HL-60 (cell line): ENCODE results near the gene TSC22D1.

Experiments used
- DNase-seq, 2 experiments: peaks; one replicate each; pipeline ENCODE4 v3.0.0-alpha.2; 2010 to 2020; ENCODE audit warnings: low read depth in 1 of 2, low spot score in 1 of 2
- H3K27ac ChIP-seq: fragments of 250-450 bp; sonication (Bioruptor Pico); replicated peaks from 2 replicates; pipeline ENCODE4 v1.5.1; 2020; ENCODE audit warnings: mild to moderate bottlenecking, moderate library complexity
- H3K27me3 ChIP-seq: fragments of 250-450 bp; sonication (Bioruptor Pico); 2 replicates; pipeline ENCODE4 v1.5.1; 2021; ENCODE audit warnings: mild to moderate bottlenecking, moderate library complexity; ENCODE audit not compliant: insufficient read depth, poor library complexity, severe bottlenecking
- H3K4me3 ChIP-seq: replicated peaks from 2 replicates; pipeline ENCODE4 v1.5.1; 2011; ENCODE audit warnings: mild to moderate bottlenecking, control low read depth, low read length; ENCODE audit not compliant: insufficient read depth
- CTCF ChIP-seq: IDR thresholded peaks from one replicate; pipeline ENCODE4 v1.5.1; 2011; ENCODE audit warnings: low read length, control low read depth, inconsistent platforms; ENCODE audit not compliant: insufficient read depth
- GABPA ChIP-seq: IDR thresholded peaks from 2 replicates; pipeline ENCODE4 v1.6.1; 2012; ENCODE audit warnings: low read depth
- POLR2AphosphoS5 ChIP-seq: IDR thresholded peaks from 2 replicates; pipeline ENCODE4 v1.6.1; 2012; ENCODE audit warnings: low read depth
- REST ChIP-seq: IDR thresholded peaks from 2 replicates; pipeline ENCODE4 v1.6.1; 2012; ENCODE audit warnings: low read depth; ENCODE audit not compliant: insufficient replicate concordance
- SPI1 ChIP-seq: IDR thresholded peaks from 2 replicates; pipeline ENCODE4 v1.6.1; 2012; ENCODE audit warnings: low read depth, mild to moderate bottlenecking, borderline replicate concordance

TSC22D1 gene

GRCh38 chr13:44398606-44399005, 177.5 kb downstream of the TSC22D1 start:
- TF ChIP-seq SPI1: no peak
- H3K27ac ChIP-seq: no peak overlapping the region
- peaks cover 4% of the 10 kb centered on the region for H3K27me3 ChIP-seq
- DNase-seq: no peak
- no peak overlapping the region for H3K4me3 ChIP-seq

GRCh38 chr13:44397766-44398223, 178.3 kb downstream of the TSC22D1 start:
- H3K27me3 ChIP-seq: peaks cover 7% of the 10 kb centered on the region
- DNase-seq: no peak
- H3K4me3 ChIP-seq: no peak overlapping the region
- TF ChIP-seq POLR2AphosphoS5: no peak
- no peak for TF ChIP-seq SPI1
- no peak for TF ChIP-seq CTCF
- no peak for TF ChIP-seq REST
- no peak for TF ChIP-seq GABPA
- no peak overlapping the region for H3K27ac ChIP-seq

GRCh38 chr13:44396701-44397580, 179.2 kb downstream of the TSC22D1 start:
- Histone ChIP-seq H3K4me3 (no peak overlapping the region), H3K27me3 (peaks cover 7% of the 10 kb centered on the region), H3K27ac (no peak overlapping the region)
- TF ChIP-seq CTCF: no peak
- TF ChIP-seq POLR2AphosphoS5: no peak
- TF ChIP-seq REST: no peak
- TF ChIP-seq SPI1: no peak
- no peak for TF ChIP-seq GABPA
- no peak for DNase-seq

GRCh38 chr13:44395976-44396694, 180.0 kb downstream of the TSC22D1 start:
- TF ChIP-seq REST (no peak), CTCF (no peak), SPI1 (no peak), POLR2AphosphoS5 (no peak), GABPA (no peak)
- no peak overlapping the region for H3K27ac ChIP-seq
- peaks cover 7% of the 10 kb centered on the region for H3K27me3 ChIP-seq
- DNase-seq: no peak
- no peak overlapping the region for H3K4me3 ChIP-seq
